Measurements from ENCODE around the gene PRDM10.

Gene PRDM10

DNA sequence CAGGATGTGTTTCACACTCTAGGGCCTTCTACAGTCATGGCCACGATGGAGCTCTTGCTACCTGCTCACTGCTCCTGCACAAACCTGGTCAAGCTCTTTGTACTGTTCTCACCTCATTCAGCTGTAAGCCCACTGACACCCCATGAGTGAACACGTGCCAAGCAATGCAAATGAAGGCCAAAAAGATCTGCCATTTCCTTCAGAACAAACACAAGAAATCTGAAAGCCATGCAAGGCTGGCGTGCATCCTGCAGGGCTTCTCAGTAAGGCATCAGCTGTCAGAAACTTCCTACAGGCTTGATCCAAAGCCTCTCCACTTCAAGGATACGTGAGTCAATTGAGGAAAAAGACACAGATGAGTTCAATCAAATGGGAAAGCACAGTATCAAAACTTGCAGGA is 63.1 kb downstream of the PRDM10 start:
- DNase-seq = no peak

DNA sequence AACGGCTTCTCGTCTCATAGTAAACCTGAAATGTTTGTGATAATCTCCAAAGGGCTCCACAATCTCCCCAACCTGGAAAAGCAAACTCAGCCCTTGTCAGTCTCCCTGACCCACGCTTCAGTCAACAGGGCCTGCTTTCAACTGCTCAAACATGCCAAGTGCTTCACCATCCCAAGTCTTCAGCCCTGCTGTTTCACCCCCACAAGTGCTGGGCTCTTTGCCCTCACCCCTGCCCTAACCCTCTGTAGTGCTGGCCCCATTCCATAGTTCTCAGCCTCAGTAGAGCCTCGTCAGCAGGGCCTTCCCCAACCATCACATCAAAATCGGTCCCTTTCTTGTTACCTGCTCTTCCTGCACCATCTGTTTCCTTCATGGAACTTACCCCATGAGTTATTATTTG is 63.9 kb downstream of the PRDM10 start:
- DNase-seq = no peak

DNA sequence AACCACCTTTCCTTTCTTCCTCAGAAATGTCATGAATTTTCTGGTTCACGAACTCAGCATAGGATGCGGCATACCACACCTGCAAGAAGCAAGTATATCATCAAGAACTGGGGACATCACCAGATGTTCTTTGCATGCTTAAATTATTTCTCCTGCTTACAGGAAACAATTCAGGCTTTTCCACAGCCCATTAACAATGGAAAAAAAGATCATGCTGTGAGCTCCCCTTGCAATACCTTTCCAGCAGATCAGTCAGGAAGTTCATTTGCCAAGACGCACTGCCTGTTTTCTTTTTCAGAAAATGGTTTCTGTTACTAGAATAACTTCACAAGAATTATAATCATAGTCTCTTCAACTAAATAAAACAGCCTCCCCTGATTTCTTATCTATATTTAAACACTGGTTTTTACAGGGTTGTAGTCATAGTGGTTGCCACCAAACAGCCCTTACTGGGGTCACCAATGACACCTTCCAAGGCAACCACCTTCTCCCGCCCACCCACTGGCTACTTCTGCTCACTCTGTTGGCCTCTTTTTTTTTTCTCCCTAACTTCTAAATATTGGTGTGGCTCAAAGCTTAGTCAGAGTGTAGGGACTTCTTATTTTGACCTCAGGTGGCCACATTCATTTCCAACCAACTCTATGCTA is 64.9 kb downstream of the PRDM10 start:
- DNase-seq = no peak

DNA sequence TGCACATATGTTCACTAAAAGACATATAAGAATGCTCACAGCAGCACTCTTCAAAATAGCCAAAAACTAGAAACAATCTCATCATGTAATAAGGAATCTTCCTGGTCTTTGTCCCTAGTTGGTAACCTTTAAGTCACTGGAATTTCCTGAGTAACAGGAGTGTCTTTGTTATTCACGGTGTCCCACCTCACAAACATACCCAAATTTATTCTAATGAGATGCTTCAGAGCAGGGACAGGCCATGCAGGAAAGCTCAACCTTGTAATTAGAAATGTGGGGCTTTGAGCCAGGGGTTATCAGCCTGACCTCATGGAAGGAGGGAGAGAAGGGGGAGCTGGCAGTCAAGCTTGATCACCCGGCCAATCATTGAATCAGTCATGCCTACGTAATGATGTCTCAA is 66.9 kb downstream of the PRDM10 start:
- no peak for DNase-seq

DNA sequence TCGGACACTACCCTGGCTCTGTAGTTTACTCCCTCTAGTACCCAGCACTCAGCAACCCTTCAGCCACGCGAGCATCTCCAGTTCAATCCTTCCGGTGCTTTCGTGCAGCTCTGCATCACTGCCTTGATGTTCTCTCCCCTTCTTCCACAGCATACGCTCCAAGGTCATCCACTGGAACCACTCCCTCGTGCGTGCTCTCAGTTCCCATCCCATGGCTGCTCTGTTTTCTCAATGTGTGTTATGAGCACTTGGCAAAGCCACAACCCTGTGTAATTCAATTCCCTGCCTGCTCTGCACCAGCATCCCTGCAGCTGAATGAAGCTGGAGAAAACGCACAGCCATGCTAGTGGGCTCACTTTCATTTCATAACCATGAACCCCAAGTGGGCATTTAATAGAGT is 68.7 kb downstream of the PRDM10 start:
- no peak for DNase-seq

DNA sequence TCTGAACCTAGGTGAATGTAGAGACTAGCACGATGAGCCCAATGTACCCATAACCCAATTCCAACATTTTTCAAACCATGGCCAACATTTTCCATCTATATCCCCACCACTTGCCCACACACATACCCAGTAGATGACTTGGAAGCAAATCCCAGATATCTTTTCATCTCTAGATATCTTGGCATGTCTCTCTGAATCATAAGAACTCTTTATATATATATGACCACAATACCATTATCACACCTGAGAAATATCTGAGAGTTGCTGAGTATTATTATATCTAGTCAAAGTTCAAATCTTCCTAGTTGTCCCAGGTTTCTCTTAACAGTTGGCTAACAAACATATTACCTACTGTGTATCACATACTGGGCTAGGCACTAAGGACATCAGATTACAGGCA is 69.4 kb downstream of the PRDM10 start:
- no peak for DNase-seq

DNA sequence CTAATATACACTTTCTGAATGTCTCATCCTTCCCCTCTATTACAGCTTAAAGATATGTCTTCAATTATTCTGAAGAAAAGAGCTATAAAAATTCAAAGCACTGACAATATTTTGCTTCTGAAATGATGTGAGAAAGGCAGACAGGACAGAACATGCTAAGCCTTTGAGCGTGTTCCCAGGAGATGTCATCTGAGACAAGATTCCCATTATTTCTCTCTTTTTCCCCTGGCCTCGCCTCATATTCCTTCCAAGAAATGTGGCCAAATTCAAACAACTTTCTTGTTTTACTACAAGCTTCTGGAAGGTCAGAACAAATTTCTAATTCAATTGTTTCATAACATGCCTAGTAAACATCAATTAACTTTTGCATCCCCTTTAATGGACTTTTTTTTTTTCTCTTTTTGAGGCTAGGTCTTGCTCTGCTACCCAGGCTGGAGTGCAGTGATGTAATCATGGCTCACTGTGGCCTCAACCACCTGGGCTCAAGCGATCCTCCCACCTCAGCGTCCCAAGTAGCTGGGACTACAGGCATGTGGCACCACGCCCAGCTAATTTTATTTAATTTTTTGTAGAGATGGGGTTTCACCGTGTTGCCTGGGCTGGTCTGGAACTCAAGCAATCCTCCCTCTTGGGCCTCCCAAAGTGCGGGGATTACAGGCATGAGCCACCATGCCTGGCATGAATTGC is 70.1 kb downstream of the PRDM10 start:
- DNase-seq = no peak

DNA sequence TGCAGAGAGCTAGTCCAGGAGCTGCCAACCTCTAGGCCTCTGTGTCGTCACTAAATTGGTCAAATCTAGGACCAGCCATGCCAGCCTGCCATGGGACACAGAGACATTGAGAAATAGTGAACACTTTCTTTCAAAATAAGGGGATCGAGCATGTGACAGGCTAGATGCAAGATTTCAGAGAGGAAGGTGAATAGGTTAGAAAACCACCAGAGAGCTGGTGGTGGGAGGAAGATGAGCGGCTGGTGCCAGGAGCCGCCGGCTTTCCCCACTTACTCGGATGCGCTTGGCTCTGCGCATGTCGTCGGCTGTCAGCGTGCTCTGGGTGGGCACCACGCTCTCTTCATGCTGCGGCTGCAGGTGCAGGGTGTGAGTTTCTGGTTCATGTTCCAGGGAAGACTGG is 71.9 kb downstream of the PRDM10 start:
- DNase-seq = no peak

DNA sequence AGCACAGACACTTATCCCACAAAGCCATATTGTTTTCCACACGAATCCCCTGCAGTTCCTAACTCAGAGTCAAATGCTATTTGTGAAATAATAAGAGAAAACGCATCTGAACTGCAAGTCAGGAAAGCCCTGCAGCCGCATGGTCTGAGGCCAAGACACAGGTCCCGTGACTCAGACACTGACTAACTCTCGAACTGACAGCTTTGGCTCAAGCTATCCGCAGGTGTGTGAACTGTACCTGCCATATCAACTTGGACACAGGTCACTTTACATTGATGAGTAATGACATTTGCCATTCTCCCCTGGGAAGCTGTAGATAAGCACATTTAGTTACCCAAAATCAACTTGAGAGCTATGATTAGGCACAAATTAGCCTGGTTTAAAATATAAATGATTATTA is 72.3 kb downstream of the PRDM10 start:
- no peak for DNase-seq

DNA sequence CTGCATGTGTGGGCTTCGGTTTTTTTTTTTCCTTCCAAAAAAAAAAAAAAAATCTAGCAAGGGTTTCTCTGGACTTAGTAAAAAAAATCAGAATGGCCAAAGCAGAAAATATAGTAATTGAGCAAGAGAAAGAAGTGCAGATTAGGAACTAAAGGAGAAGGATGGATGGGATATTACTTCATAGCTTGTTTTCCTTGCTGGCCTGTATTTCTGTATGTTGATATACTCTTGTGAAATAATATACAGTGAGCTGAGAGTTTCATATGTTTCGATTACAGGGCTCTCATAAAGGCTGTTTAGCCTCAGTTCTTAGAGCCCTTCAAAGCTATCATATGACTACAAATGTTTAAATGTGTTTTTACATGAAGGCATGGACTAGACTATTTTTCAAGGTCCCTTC is 72.9 kb downstream of the PRDM10 start:
- no peak for DNase-seq

DNA sequence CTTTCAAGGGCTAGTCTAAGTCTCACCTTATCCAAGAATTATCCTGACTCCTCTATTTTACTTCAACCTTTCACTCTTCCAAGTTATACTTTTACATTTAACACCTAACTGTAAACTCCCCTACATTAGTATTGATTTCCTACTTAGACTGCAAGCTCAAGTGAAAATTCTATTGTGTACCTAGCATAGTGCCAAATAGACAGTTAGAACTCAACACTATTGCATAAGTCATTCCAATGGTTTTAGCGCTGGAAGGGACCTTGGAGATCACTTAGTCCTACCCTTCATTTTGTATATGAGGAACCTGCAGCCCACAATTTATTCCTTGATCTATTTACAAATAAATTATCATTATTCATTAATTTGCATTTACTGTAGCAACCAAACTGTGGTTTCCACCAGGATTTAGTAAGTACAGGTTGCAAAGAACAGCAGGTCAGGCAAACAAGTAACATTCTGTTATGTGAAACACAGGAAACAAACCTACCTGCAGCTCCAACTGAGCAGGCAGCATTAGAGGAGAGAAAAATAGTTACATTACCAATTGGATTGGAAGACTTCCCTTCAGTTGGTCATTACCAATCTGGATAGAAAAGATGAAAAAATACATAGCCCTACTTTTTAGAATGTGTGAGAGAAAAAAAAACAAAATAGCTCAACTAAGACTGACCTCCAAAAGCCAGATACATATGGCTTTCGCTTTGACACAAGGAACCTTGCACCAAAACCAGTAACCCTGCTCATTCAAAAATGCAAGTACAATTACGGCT is 73.5 kb downstream of the PRDM10 start:
- no peak for DNase-seq

DNA sequence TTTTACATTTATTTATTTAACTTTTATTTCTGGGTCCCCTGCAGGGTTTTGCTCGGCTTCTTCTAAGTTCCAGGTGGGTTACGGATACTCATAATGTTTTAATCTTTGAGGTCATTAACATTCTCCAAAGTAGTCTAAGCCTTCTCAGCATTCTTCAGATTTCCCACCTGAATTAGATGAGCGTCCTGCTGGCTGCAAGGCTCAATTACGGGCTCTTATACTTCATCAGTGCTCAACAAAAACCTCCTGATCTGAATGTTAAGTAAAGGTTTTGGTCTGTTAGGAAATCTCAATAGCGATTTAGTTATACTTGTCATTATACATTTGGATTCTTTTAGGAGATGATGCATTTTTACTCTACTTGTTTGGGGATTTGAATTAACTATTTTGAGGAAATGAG is 80.0 kb downstream of the PRDM10 start:
- DNase-seq = no peak

DNA sequence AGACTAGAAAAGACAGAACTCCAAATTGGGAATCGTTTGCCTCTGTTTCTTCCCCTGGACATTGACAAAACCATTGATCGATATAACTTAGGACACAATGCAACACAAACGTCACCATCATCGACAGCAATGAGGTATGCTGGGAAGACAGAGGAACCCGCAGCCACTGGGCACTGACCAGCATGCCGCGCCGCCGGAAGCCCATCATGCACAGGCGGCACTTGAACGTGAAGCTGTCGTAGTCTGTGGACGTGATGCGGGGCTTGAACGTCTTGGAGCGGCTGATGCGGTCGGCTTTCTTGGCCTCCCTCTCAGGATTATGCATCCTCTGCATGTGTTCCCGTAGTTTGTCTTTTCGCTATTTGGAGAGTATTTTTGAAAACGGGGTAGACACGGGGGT is 84.3 kb downstream of the PRDM10 start:
- DNase-seq = no peak

DNA sequence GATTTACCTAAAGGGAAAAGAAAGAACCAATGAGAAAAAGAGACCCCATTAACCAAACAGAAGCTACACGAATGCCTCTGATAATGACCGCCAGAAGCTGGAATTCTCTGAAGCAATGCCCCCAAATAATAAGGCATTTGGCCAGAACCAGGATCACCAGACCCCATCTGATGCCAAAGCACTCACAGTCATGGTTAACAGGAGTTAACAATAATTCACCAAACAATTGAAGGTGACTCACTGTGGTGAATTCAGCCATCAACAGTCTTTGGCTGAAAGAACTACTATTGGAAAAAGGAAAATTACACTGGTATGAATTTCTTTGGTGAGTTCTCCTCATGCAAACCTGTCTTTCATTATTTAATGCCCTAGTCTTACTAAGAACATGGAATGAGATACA is 85.4 kb downstream of the PRDM10 start:
- peak; percentile 7 for DNase-seq

DNA sequence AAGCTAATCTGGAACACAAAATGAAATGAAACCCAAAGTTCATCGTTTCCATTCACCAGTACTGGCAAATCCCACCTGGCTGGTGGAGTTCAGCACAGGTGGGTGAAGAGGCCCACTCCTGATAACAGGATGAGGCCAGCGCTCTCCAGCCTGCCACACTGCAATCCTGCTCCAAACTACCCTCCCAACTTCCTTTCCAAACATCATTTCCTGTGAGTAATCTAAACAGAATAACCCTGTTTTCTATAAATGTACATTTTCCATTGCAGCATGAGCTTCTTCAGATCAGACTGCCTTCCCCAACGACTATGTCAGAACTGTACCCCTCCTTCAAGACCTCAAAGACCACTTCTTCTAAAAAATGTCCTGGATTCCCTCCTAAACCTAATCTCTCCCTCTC is 91.3 kb downstream of the PRDM10 start:
- DNase-seq = peak; percentile 22

DNA sequence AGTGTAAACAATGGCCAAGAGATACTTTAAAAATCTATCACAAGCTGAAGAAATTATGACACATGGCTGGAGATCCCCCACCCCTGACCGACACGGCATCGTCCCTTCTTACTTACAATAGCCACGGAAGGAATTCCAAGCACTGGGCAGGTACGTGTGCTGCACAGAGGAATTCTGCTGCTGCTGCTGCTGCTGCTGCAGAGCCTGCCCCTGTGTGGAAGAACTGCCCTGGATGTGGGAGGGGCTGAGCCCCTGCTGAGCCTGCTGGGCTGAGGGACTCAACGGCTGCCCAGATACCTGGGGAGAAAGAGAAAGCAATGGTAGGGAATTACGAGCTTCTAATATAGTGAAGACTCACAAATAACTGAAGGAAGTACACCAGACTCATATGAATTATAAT is 92.3 kb downstream of the PRDM10 start:
- no peak for DNase-seq

DNA sequence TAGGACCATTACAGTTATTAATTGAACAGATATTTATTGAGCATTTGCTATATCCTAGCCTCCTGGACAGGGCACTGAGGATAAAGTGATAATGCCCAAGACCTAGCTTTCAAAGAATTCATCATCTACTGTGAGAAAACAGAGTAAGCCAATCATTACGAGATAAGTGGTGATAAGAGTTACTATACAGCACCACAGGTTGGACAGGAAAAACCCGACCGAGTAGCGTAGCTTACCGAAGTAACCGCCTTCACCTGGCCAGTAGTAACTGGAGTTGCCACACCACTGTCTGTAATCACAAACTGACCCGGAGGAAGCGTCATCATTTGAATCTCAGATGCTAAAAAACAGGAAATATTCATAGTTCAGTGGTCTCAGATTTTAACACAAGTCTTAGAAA is 97.2 kb downstream of the PRDM10 start:
- no peak for DNase-seq

DNA sequence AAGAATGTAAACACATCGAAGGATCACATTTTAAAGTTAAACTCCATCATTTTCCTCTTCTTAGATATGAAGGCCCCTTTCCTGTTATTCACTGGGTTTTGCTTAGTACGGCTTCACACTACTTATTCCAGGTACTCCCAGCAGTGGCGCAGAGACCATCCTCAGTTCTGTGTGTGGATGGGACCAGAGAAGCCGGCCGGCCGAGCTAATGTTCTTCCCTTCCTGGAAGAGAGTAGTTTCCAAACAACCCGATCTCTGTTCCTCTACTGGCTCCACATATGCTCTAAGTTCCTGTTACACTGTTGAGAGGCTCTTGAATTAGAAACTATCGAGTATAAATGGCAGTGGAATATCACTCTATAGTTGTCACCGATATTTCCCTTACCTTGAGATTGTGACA is 106.6 kb downstream of the PRDM10 start:
- no peak for DNase-seq

DNA sequence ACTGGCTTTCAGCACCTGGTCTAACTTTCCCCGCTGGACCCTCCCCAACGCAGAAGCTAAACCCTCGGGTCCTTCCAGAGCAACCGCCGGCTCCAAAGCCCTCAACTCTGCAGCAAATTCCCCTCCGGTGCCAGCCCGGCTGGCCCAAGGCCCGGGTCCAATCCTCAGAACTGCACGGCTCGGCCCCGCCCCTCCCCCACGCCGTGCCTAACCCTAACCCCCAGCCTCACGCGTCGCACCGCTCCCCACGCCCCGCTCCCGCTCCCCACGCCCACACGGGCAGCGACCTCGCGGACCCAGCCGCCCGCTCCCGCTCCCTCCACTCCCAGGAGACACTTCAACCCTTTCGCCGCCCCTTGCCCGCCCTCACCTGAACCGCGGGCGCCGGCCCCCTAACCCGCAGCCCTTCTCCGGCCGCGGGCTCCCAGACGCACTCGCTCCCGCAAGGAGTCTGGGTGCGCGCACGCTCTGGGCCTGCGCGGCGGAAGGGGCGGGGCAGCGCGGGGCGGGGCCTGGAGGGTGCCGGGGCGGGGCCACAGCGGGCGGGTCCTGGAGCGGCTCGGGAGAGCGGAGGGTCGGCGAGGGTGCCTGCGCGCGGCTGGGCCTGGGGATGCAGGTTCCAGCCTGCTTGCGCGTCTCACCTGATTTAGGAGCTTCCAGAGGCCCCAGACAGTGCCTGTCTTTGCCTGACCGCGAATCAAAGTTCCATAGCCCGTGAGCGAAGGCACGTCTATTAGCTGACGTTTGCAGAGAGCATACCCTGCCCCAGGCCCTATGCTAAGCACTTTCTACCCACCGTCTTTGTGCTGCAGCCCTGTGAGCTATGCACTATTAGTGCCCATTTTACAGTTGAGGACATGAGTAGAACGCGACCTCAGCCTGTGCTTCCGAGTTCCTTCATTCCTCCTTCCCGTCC is 107.3 kb downstream of the PRDM10 start, which contains the start of gene NFRKB:
NFRKB (minus strand) TSS at position 453 of the 916 bp plus-strand sequence. CDS start 2,729 bp downstream, outside the sequence.
- peak; percentile 74 for DNase-seq

DNA sequence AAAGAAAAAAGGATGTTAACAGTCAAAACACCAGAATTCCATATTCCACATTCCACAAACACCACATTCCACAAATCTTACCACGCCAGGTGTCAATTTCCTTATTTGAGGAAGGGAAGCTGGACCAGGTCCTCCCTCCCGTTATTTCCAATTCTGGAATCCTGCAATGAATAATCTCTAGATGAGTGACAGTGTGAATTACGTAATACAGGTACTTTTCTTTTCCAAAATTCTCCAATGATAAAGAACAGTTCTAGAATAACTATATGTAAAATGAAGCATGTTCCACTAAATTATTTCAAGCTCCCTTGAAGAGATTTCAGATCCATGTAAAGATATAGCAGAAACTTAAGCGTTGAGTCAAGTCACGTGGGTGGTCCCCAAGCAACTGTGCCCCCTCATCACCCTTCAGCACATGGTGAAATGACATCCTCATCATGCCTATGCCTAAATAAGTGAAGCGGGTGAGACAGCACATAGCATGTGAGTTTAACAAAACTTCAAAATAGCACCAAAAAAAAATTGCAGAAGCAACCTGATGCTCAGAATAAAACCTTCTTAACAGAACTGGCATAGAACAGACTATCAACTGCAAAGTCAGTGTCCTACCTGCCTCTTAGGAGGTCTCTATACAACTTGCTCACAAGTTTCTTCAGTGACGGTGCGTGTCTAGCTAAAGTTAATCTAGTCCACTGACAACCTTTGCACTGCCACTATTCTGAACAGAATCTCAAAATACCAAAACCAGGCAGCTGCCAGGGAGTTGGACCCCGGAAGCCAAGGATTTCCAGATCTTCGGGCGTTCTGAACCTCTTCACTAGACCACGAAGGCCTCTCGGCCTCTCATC is 108.1 kb downstream of the PRDM10 start:
- no peak for DNase-seq

DNA sequence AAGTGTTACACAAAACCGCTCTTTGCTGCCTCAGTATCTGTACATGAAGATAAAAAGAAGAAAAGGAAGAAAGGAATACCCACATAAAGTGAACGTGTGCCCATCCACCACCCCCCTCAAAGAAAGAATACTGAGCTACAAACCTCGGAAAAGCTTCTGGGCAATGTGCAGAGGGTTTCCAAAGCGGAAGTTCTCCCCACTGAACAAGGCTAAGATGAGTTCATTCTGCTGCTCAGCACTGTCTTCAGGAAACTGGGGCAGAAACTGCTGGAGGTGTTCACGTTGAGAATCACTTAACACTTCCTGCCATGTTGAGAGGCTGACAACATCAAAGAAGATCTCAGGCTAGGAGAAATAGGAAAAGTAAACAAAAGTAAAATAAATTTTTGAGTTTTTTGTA is 114.2 kb downstream of the PRDM10 start:
- DNase-seq = no peak

DNA sequence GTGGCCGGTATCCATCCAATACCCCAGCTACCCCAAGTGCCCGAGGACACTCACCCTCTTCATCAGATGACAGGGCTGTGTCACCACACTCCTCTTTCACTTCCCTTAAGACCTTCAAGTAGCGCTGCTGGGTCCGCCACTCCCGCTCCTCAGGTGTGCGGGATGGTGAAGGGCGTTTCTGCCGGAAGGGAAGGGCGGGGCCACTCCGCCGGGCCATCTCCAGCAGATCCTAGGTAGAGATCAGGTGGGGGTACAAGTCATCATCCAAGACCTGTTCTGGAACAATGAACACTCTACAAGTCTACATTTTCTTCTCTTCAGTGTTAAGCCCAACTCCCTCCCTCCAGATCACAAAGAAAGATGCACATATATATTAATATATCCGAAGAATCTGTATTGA is 117.3 kb downstream of the PRDM10 start:
- DNase-seq = no peak

All from fibroblast of skin of right quadriceps (primary cell).